ENCODE results near the gene MYBPH. TPM values are rescaled to one million over a fixed set of nuclear protein-coding genes. Genes with fewer than 3 reads are reported as not detected.

Gene MYBPH
- total and polyA plus RNA-seq, 10 of the 15 experiments (the other 5 are each of a cell fraction or from before 2014, with no cell fraction given) = 0.06 to 0.10 TPM; not detected in 8

DNA sequence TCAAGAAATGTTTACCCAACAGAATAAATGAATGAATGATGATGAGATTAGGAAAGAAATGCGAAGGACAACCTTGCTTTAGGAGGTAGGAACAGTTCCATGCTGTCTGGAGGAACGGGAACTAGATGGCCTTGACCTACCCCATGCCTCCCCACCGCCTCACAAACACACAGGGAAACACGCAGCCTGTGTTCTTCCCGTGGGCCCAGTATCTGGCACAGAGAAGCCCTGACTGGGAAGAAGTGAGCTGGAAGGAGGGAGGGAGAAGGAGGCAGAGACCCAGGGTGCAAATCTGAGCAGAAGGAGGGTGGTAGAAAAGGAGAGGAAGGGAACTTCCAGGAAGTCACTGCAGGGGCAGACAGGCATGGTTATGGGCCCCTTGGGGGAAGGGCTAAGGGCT lies 51.6 kb downstream of the MYBPH start:
- H3K27me3 ChIP-seq (replicated peaks in 1 of 2; ENCODE audit: control insufficient read depth in 2 of 2, insufficient read depth in 2 of 2, low read length in 1 of 2) = peaks cover 3 to 7% of the 10 kb centered on the region in 2 experiments

More for the DNA sequence above, 51.6 kb downstream of the MYBPH start:
- ChIA-PET POLR2A (no interaction called here), SMC1A (ENCODE audit: uncharacterized antibody, unreplicated experiment) (no interaction called here), CTCF (interaction anchor here (0.7 to 2.2 kb wide), 2 partner anchors 92 to 145 kb away, joined by 4 to 8 read pairs; no protein-coding TSS in a partner anchor), RAD21 (ENCODE audit: unreplicated experiment) (no interaction called here)
- intact Hi-C loops (cut with micrococcal nuclease; ENCODE audit: unreplicated experiment) (no loop called here), in situ Hi-C loops (cut with MboI) (no loop called here)
- Histone ChIP-seq H4K20me1 (ENCODE audit: control insufficient read depth, insufficient read depth) (no peaks in the 10 kb centered on the region), H3K36me3 (ENCODE audit: control insufficient read depth in 2 of 2, insufficient read depth in 2 of 2, low read length in 1 of 2) (no peaks in the 10 kb centered on the region), H3K4me1 (ENCODE audit: control insufficient read depth, insufficient read depth, low read length) (no peaks in the 10 kb centered on the region), H3K27ac (ENCODE audit: control insufficient read depth, insufficient read depth) (no peak overlapping the region), H3K4me3 (no peak overlapping the region), H2AFZ (ENCODE audit: control insufficient read depth, low read depth, low read length) (no peak overlapping the region), H3K9me3 (replicated peaks; ENCODE audit: control insufficient read depth, insufficient read depth, low read length) (no peaks in the 10 kb centered on the region), H3K79me2 (ENCODE audit: control insufficient read depth, insufficient read depth, low read length) (no peaks in the 10 kb centered on the region), H3K4me2 (ENCODE audit: control insufficient read depth, insufficient read depth) (no peak overlapping the region), H3K9ac (ENCODE audit: control insufficient read depth, insufficient read depth, low read length) (no peak overlapping the region)
- FAIRE-seq (no peak), DNase-seq (ENCODE audit: low read depth, low spot score) (no peak), ATAC-seq (no peak)
- TF ChIP-seq NFYA (IDR thresholded peaks at IDR 0.05; ENCODE audit: borderline replicate concordance, low read depth, low read length) (no peak), ZNF217 (IDR thresholded peaks at IDR 0.05) (no peak), RAD21 (IDR thresholded peaks at IDR 0.05; ENCODE audit: insufficient read depth, low read depth, low read length) (no peak), YBX1 (IDR thresholded peaks at IDR 0.05) (no peak), ASH2L (IDR thresholded peaks at IDR 0.05; ENCODE audit: borderline replicate concordance, low read depth) (no peak), TCF7 (IDR thresholded peaks at IDR 0.05; ENCODE audit: borderline replicate concordance) (no peak), JUND (IDR thresholded peaks at IDR 0.05; ENCODE audit: low read depth, low read length) (no peak), ZSCAN29 (IDR thresholded peaks at IDR 0.05) (no peak), RFX5 (IDR thresholded peaks at IDR 0.05; ENCODE audit: low read depth, low read length) (no peak), YY1 (IDR thresholded peaks at IDR 0.05; ENCODE audit: low read depth, low read length) (no peak), ETV6 (conservative IDR thresholded peaks at IDR 0.05 in 1 of 2, IDR thresholded peaks at IDR 0.05 in 1 of 2; ENCODE audit: borderline replicate concordance in 1 of 2, low read depth in 1 of 2) (no peak), SP1 (IDR thresholded peaks at IDR 0.05; ENCODE audit: low read depth, low read length) (no peak), MYC (IDR thresholded peaks at IDR 0.05; ENCODE audit: insufficient read depth, insufficient read length, insufficient replicate concordance, low read length, severe bottlenecking) (no peak), IKZF2 (IDR thresholded peaks at IDR 0.05) (no peak), SREBF1 (IDR thresholded peaks at IDR 0.05; ENCODE audit: low read length) (no peak), CHD1 (IDR thresholded peaks at IDR 0.05; ENCODE audit: low read depth, low read length) (no peak)
- TF ChIP-seq, protein P1, sequence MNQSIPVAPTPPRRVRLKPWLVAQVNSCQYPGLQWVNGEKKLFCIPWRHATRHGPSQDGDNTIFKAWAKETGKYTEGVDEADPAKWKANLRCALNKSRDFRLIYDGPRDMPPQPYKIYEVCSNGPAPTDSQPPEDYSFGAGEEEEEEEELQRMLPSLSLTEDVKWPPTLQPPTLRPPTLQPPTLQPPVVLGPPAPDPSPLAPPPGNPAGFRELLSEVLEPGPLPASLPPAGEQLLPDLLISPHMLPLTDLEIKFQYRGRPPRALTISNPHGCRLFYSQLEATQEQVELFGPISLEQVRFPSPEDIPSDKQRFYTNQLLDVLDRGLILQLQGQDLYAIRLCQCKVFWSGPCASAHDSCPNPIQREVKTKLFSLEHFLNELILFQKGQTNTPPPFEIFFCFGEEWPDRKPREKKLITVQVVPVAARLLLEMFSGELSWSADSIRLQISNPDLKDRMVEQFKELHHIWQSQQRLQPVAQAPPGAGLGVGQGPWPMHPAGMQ (IDR thresholded peaks at IDR 0.05; ENCODE audit: borderline replicate concordance) = no peak
- TF ChIP-seq, protein P2, sequence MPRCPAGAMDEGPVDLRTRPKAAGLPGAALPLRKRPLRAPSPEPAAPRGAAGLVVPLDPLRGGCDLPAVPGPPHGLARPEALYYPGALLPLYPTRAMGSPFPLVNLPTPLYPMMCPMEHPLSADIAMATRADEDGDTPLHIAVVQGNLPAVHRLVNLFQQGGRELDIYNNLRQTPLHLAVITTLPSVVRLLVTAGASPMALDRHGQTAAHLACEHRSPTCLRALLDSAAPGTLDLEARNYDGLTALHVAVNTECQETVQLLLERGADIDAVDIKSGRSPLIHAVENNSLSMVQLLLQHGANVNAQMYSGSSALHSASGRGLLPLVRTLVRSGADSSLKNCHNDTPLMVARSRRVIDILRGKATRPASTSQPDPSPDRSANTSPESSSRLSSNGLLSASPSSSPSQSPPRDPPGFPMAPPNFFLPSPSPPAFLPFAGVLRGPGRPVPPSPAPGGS (IDR thresholded peaks at IDR 0.05; ENCODE audit: borderline replicate concordance, insufficient read depth, low read depth, low read length, poor library complexity, severe bottlenecking) = no peak
- no TSS peak for BruUV-seq (replicated peaks)
- WGBS (ENCODE audit: insufficient coverage, insufficient replicate concordance, low lambda C conversion rate, missing lambda C conversion rate) = 0% methylated on average over 5 of the region's 5 CpGs
